Measurements from ENCODE around the gene P2RX1.
"Not testable (repeated sequence)": the region's sequence is repeated elsewhere in the genome, so short reads cannot be mapped to it uniquely, and the experiment has no call there.

Gene P2RX1

DNA sequence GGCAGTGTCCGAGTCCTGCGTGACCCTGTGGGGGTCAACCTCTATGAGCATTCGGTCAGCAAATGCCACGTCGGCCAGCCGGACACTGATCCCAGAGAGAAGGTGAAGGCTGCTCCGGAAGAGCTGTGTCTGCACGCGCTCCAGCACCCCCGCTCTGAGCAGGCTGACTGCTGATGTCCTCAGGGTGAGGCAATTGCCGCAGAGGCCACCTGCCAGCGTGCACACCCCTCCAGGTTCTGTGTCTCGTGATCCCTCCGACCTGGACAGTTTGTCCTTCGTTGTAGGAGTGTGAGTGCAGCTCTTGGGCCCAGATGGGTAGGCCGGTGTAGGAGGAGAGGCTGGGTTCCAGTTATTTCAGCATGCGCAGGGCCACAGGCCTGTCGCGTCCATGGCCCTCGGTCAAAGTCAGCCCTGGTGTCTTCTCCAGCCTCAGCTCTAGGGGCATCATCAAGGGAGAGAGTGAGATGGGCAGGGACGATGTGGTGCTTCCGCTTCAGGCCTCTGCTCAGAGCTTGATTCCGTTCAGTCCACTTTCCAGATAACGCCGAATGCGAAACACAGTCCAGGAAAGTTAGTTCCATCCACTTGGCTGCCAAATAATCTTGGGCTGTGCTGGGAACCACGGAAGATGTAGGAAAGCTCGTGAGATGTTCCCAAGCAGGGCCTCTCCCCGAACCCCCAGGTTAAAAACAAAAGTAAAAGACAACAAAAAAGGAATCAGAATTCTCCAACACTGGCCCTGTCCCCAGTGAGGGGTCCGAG lies 55.1 kb downstream of the P2RX1 start:
- H3K9ac ChIP-seq (ENCODE audit: low read length) = no peak overlapping the region
- no peaks in the 10 kb centered on the region for H3K4me1 ChIP-seq (ENCODE audit: control insufficient read depth, low read depth, low read length)
- H3K27ac ChIP-seq (ENCODE audit: low read length) = no peak overlapping the region
- H3K36me3 ChIP-seq (ENCODE audit: control insufficient read depth, low read depth, low read length) = no peaks in the 10 kb centered on the region
- H3K9me3 ChIP-seq (ENCODE audit: control insufficient read depth, low read depth, low read length) = no peaks in the 10 kb centered on the region
- no peak overlapping the region for H3K4me3 ChIP-seq (ENCODE audit: low read length)
- H3K27me3 ChIP-seq (ENCODE audit: control insufficient read depth, insufficient read depth, low read length) = no peaks in the 10 kb centered on the region

- Histone ChIP-seq H3K4me3 (ENCODE audit: low read length) (no peak overlapping the region), H3K4me1 (ENCODE audit: control insufficient read depth, low read depth, low read length) (no peaks in the 10 kb centered on the region), H3K27me3 (ENCODE audit: control insufficient read depth, insufficient read depth, low read length) (no peaks in the 10 kb centered on the region), H3K9me3 (ENCODE audit: control insufficient read depth, low read depth, low read length) (no peaks in the 10 kb centered on the region), H3K36me3 (ENCODE audit: control insufficient read depth, low read depth, low read length) (no peaks in the 10 kb centered on the region), H3K27ac (ENCODE audit: low read length) (no peak overlapping the region), H3K9ac (ENCODE audit: low read length) (no peak overlapping the region)
Measured at GRCh38 chr17:3859940-3860339, 56.3 kb downstream of the P2RX1 start.

DNA sequence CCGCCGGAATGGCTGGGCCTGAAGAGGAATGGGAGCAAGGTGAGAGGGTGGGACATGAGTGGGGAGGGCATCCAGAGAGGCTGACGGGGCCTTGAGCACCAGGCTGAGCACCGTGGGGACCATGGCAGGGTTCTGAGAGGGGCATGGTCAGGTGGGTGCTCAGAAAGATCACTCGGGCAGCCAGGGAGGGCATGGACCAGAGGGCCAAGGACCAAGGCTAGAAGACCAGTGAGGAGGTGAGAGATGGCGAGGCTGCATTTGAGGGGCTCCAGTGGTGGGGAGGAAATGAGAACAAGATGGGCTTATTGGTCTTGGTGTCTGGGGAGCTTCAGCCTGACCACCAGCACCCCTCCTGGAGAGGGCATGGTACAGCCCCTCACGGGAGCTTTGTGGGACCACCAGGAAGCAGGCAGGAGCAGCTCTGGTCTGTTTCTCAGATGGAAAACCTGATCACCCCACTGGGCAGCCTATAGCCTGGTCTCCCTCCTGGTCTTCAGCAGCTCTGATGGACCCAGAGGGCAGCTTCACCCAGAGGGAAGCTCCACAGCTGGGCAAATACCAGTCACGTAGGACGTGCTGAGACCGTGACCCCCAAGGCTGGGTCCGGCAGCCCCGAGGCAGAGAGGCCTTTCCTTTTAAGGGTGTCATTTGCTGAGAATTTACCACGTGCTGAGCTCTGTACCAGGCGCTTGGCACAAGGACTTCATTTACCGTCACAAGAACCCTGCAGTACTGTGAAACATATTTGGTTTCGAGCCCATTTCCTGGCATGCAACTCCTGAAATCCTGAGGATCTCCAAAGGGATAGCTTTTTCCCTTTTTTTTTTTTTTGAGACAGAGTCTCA lies 58.8 kb downstream of the P2RX1 start:
- no peak overlapping the region for H3K27ac ChIP-seq (ENCODE audit: low read length)
- no peak overlapping the region for H3K4me3 ChIP-seq (ENCODE audit: low read length)
- no peaks in the 10 kb centered on the region for H3K27me3 ChIP-seq (ENCODE audit: control insufficient read depth, insufficient read depth, low read length)
- no peaks in the 10 kb centered on the region for H3K9me3 ChIP-seq (ENCODE audit: control insufficient read depth, low read depth, low read length)
- no peaks in the 10 kb centered on the region for H3K4me1 ChIP-seq (ENCODE audit: control insufficient read depth, low read depth, low read length)
- no peaks in the 10 kb centered on the region for H3K36me3 ChIP-seq (ENCODE audit: control insufficient read depth, low read depth, low read length)
- H3K9ac ChIP-seq (ENCODE audit: low read length) = no peak overlapping the region

DNA sequence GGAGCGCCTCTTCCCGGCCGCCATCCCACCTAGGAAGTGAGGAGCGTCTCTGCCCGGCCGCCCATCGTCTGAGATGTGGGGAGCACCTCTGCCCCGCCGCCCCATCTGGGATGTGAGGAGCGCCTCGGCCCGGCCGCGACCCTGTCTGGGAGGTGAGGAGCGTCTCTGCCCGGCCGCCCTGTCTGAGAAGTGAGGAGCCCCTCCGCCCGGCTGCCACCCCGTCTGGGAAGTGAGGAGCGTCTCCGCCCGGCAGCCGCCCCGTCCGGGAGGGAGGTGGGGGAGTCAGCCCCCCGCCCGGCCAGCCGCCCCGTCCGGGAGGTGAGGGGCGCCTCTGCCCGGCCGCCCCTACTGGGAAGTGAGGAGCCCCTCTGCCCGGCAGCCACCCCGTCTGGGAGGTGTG lies 62.1 kb downstream of the P2RX1 start:
- H3K4me3 ChIP-seq (ENCODE audit: low read length); H3K27me3 ChIP-seq (ENCODE audit: control insufficient read depth, insufficient read depth, low read length); H3K27ac ChIP-seq (ENCODE audit: low read length); H3K9me3 ChIP-seq (ENCODE audit: control insufficient read depth, low read depth, low read length); H3K9ac ChIP-seq (ENCODE audit: low read length); H3K36me3 ChIP-seq (ENCODE audit: control insufficient read depth, low read depth, low read length); H3K4me1 ChIP-seq (ENCODE audit: control insufficient read depth, low read depth, low read length): not testable (repeated sequence)

- Histone ChIP-seq H3K9me3 (ENCODE audit: control insufficient read depth, low read depth, low read length) (no peaks in the 10 kb centered on the region), H3K27me3 (ENCODE audit: control insufficient read depth, insufficient read depth, low read length) (no peaks in the 10 kb centered on the region), H3K9ac (ENCODE audit: low read length) (no peak overlapping the region), H3K4me1 (ENCODE audit: control insufficient read depth, low read depth, low read length) (no peaks in the 10 kb centered on the region), H3K4me3 (ENCODE audit: low read length) (no peak overlapping the region), H3K27ac (ENCODE audit: low read length) (no peak overlapping the region), H3K36me3 (ENCODE audit: control insufficient read depth, low read depth, low read length) (no peaks in the 10 kb centered on the region)
Measured at GRCh38 chr17:3852561-3852960, 63.7 kb downstream of the P2RX1 start.

- H3K27me3 ChIP-seq (ENCODE audit: control insufficient read depth, insufficient read depth, low read length) = no peaks in the 10 kb centered on the region
- H3K9me3 ChIP-seq (ENCODE audit: control insufficient read depth, low read depth, low read length) = no peaks in the 10 kb centered on the region
- H3K36me3 ChIP-seq (ENCODE audit: control insufficient read depth, low read depth, low read length) = no peaks in the 10 kb centered on the region
- H3K9ac ChIP-seq (ENCODE audit: low read length) = no peak overlapping the region
- H3K27ac ChIP-seq (ENCODE audit: low read length) = no peak overlapping the region
- no peak overlapping the region for H3K4me3 ChIP-seq (ENCODE audit: low read length)
- H3K4me1 ChIP-seq (ENCODE audit: control insufficient read depth, low read depth, low read length) = no peaks in the 10 kb centered on the region
Measured at GRCh38 chr17:3851461-3852100, 64.7 kb downstream of the P2RX1 start.

GRCh38 chr17:3848229-3848835 lies 67.9 kb downstream of the P2RX1 start:
- no peak overlapping the region for H3K4me3 ChIP-seq (ENCODE audit: low read length)
- no peaks in the 10 kb centered on the region for H3K9me3 ChIP-seq (ENCODE audit: control insufficient read depth, low read depth, low read length)
- H3K27me3 ChIP-seq (ENCODE audit: control insufficient read depth, insufficient read depth, low read length) = no peaks in the 10 kb centered on the region
- H3K27ac ChIP-seq (ENCODE audit: low read length) = no peak overlapping the region
- H3K9ac ChIP-seq (ENCODE audit: low read length) = no peak overlapping the region
- peaks cover 2% of the 10 kb centered on the region for H3K36me3 ChIP-seq (ENCODE audit: control insufficient read depth, low read depth, low read length)
- peaks cover 3% of the 10 kb centered on the region for H3K4me1 ChIP-seq (ENCODE audit: control insufficient read depth, low read depth, low read length)

DNA sequence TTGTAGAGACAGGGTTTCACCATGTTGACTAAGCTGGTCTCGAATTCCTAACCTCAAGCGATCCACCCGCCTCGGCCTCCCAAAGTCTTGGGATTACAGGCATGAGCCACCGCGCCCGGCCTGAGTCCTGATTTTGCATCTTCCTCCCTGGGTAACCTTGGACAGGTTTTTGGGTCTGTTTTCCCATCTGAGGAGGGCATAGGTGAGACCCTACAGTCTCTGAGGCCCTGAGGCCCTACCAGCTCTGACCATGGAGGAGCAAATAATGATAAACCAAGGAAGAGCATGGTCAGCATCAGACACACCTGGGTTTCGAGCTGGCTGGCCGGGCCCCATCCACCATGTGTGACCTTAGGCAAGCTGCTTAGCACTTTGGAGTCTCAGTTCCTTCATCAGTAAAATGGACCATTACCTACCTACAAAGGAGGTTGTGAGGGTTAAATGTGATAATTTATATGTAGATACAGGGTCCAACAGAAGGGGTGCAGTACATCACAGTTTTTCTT lies 69.0 kb downstream of the P2RX1 start:
- Histone ChIP-seq H3K27ac (ENCODE audit: low read length) (no peak overlapping the region), H3K4me3 (ENCODE audit: low read length) (no peak overlapping the region), H3K9ac (ENCODE audit: low read length) (no peak overlapping the region), H3K9me3 (ENCODE audit: control insufficient read depth, low read depth, low read length) (no peaks in the 10 kb centered on the region), H3K36me3 (ENCODE audit: control insufficient read depth, low read depth, low read length) (peaks cover 13% of the 10 kb centered on the region), H3K4me1 (ENCODE audit: control insufficient read depth, low read depth, low read length) (peaks cover 3% of the 10 kb centered on the region), H3K27me3 (ENCODE audit: control insufficient read depth, insufficient read depth, low read length) (no peaks in the 10 kb centered on the region)
